ENCODE results near the gene PSMG4.

GRCh38 chr6:3258201-3258600, 546 bp upstream of the PSMG4 start:
- TF ChIP-seq CTCF (IDR thresholded peaks at IDR 0.05) (no peak), POLR2A (IDR thresholded peaks at IDR 0.05) (no peak), EP300 (IDR thresholded peaks at IDR 0.05; ENCODE audit: low read depth) (no peak)

Data from transverse colon (tissue), 3 donors.